Parathyroid adenoma (tissue), 2 donors: ENCODE measurements around the gene TAF1A.

Source experiments
- H2AFZ ChIP-seq: fragments of 300-600 bp; sonication (generic); one replicate; pipeline ENCODE4 v1.7.0; 2017; ENCODE audit warnings: antibody characterized with exemption, mild to moderate bottlenecking
- H3K27ac ChIP-seq: fragments of 300-600 bp; sonication (generic); one replicate; pipeline ENCODE4 v1.7.0; 2017
- H3K27me3 ChIP-seq: fragments of 300-600 bp; sonication (generic); one replicate; pipeline ENCODE4 v1.7.0; 2017; ENCODE audit warnings: low read length; ENCODE audit not compliant: control insufficient read depth, insufficient read depth
- H3K36me3 ChIP-seq: fragments of 300-600 bp; sonication (generic); one replicate; pipeline ENCODE4 v1.7.0; 2017; ENCODE audit warnings: low read length; ENCODE audit not compliant: control insufficient read depth, insufficient read depth
- H3K4me1 ChIP-seq: fragments of 300-600 bp; sonication (generic); one replicate; pipeline ENCODE4 v1.7.0; 2017; ENCODE audit warnings: control low read depth
- H3K4me2 ChIP-seq: fragments of 300-600 bp; sonication (generic); one replicate; pipeline ENCODE4 v1.7.0; 2017; ENCODE audit warnings: low read length
- H3K4me3 ChIP-seq: fragments of 300-600 bp; sonication (generic); one replicate; pipeline ENCODE4 v1.7.0; 2017; ENCODE audit warnings: low read depth, low read length
- H3K79me2 ChIP-seq: fragments of 300-600 bp; sonication (generic); one replicate; pipeline ENCODE4 v1.7.0; 2017; ENCODE audit warnings: control low read depth
- H3K9ac ChIP-seq: fragments of 300-600 bp; sonication (generic); one replicate; pipeline ENCODE4 v1.7.0; 2017; ENCODE audit warnings: mild to moderate bottlenecking
- H3K9me3 ChIP-seq: fragments of 300-600 bp; sonication (generic); one replicate; pipeline ENCODE4 v1.7.0; 2017; ENCODE audit warnings: low read length; ENCODE audit not compliant: control insufficient read depth
- CTCF ChIP-seq: fragments of 300-600 bp; sonication (generic); IDR thresholded peaks from one replicate; pipeline ENCODE4 v1.7.0; 2017; ENCODE audit warnings: antibody characterized with exemption, mild to moderate bottlenecking
- donor health status: primary hyperparathyroidism.

The TAF1A gene

GRCh38 chr1:222588135-222588534 lies 1.6 kb downstream of the TAF1A start:
- H3K4me2 ChIP-seq, result no peak overlapping the region
- no peak overlapping the region for H2AFZ ChIP-seq
- no peaks in the 10 kb centered on the region for H3K4me1 ChIP-seq
- no peak overlapping the region for H3K4me3 ChIP-seq
- H3K9ac ChIP-seq, result no peak overlapping the region
- TF ChIP-seq CTCF, result no peak
- H3K79me2 ChIP-seq, result no peaks in the 10 kb centered on the region
- no peak overlapping the region for H3K27ac ChIP-seq
- H3K9me3 ChIP-seq, result no peaks in the 10 kb centered on the region
- no peaks in the 10 kb centered on the region for H3K36me3 ChIP-seq
- H3K27me3 ChIP-seq, result no peaks in the 10 kb centered on the region

- Histone ChIP-seq H3K4me1 (no peaks in the 10 kb centered on the region), H3K27ac (no peak overlapping the region), H3K36me3 (no peaks in the 10 kb centered on the region), H3K27me3 (no peaks in the 10 kb centered on the region), H3K9ac (no peak overlapping the region), H3K4me2 (no peak overlapping the region), H3K9me3 (no peaks in the 10 kb centered on the region), H2AFZ (no peak overlapping the region), H3K4me3 (no peak overlapping the region), H3K79me2 (no peaks in the 10 kb centered on the region)
- no peak for TF ChIP-seq CTCF
These were observed 2.9 kb downstream of the TAF1A start for GRCh38 chr1:222586842-222587241.

- no peak for TF ChIP-seq CTCF
- Histone ChIP-seq H3K4me3 (no peak overlapping the region), H3K4me2 (no peak overlapping the region), H2AFZ (no peak overlapping the region), H3K36me3 (no peaks in the 10 kb centered on the region), H3K9ac (no peak overlapping the region), H3K4me1 (no peaks in the 10 kb centered on the region), H3K27ac (no peak overlapping the region), H3K9me3 (no peaks in the 10 kb centered on the region), H3K79me2 (no peaks in the 10 kb centered on the region), H3K27me3 (no peaks in the 10 kb centered on the region)
These were observed 6.7 kb downstream of the TAF1A start for GRCh38 chr1:222583079-222583478.

GRCh38 chr1:222582099-222582774 lies 7.5 kb downstream of the TAF1A start:
- Histone ChIP-seq H3K27me3 (no peaks in the 10 kb centered on the region), H3K4me2 (no peak overlapping the region), H3K9me3 (no peaks in the 10 kb centered on the region), H3K9ac (no peak overlapping the region), H3K4me1 (no peaks in the 10 kb centered on the region), H3K27ac (no peak overlapping the region), H3K4me3 (no peak overlapping the region), H3K79me2 (no peaks in the 10 kb centered on the region), H3K36me3 (no peaks in the 10 kb centered on the region), H2AFZ (no peak overlapping the region)
- no peak for TF ChIP-seq CTCF

GRCh38 chr1:222579316-222579715 lies 10.4 kb downstream of the TAF1A start:
- Histone ChIP-seq H3K27me3 (no peaks in the 10 kb centered on the region), H3K79me2 (no peaks in the 10 kb centered on the region), H3K4me3 (no peak overlapping the region), H3K9me3 (no peaks in the 10 kb centered on the region), H3K9ac (no peak overlapping the region), H2AFZ (no peak overlapping the region), H3K27ac (no peak overlapping the region), H3K36me3 (no peaks in the 10 kb centered on the region), H3K4me1 (no peaks in the 10 kb centered on the region), H3K4me2 (no peak overlapping the region)
- TF ChIP-seq CTCF, result no peak
